ENCODE data around the gene VPS8. TPM values are rescaled to one million over a fixed set of nuclear protein-coding genes. Genes with fewer than 3 reads are reported as not detected.

VPS8 gene
- total and polyA plus RNA-seq, 2 of the 13 experiments (the other 11 are each of a cell fraction or from before 2014, with no cell fraction given), result 14.2 to 35.1 TPM

DNA sequence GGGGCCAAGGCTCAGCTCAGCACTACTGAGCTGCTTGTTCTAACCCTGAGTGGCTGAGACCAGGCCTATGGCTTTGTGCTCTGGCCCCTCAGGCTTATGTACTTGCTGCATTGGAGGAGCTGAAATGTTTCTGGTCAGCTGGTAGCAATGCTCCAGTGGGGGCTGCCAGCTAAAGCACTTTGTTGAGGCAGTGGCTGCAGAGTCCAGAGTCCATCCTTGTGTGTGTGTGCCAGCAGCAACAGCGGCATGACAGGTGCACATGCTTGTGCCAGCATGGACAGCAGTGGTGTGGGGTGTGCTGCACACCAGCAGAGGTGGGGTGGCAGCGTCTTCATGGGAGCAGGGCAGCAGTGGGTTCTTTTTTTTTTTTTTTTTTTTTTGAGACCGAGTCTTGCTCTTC lies 169.1 kb downstream of the VPS8 start (continued):
- TF ChIP-seq NONO (IDR thresholded peaks at IDR 0.05), result no peak
- no peak for TF ChIP-seq NONO (CRISPR knock-in tag; conservative IDR thresholded peaks at IDR 0.05)
- TF ChIP-seq IKZF1 (IDR thresholded peaks at IDR 0.05), result no peak
- TF ChIP-seq CCAR2 (optimal IDR thresholded peaks at IDR 0.05; ENCODE audit: low read depth, low read length), result no peak
- TF ChIP-seq ZFP82 (CRISPR knock-in tag; IDR thresholded peaks at IDR 0.05; ENCODE audit: borderline replicate concordance), result no peak
- no peak for TF ChIP-seq PAF1 (CRISPR knock-in tag; IDR thresholded peaks at IDR 0.05)
- TF ChIP-seq MTF2 (CRISPR knock-in tag; IDR thresholded peaks at IDR 0.05; ENCODE audit: borderline replicate concordance), result no peak
- TF ChIP-seq, protein P1, sequence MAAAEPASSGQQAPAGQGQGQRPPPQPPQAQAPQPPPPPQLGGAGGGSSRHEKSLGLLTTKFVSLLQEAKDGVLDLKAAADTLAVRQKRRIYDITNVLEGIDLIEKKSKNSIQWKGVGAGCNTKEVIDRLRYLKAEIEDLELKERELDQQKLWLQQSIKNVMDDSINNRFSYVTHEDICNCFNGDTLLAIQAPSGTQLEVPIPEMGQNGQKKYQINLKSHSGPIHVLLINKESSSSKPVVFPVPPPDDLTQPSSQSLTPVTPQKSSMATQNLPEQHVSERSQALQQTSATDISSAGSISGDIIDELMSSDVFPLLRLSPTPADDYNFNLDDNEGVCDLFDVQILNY (CRISPR knock-in tag; conservative IDR thresholded peaks at IDR 0.05), result no peak
- TF ChIP-seq PHF21A (CRISPR knock-in tag; IDR thresholded peaks at IDR 0.05), result no peak
- TF ChIP-seq ZNF605 (CRISPR knock-in tag; IDR thresholded peaks at IDR 0.05), result no peak
- no peak for TF ChIP-seq JUNB (CRISPR knock-in tag; IDR thresholded peaks at IDR 0.05; ENCODE audit: borderline replicate concordance)
- TF ChIP-seq AKNA (CRISPR knock-in tag; IDR thresholded peaks at IDR 0.05; ENCODE audit: borderline replicate concordance), result no peak
- no peak for TF ChIP-seq ZNF780A (CRISPR knock-in tag; IDR thresholded peaks at IDR 0.05)
- no peak for TF ChIP-seq GFI1 (CRISPR knock-in tag; IDR thresholded peaks at IDR 0.05; ENCODE audit: borderline replicate concordance)
- no peak for TF ChIP-seq HCFC1 (IDR thresholded peaks at IDR 0.05; ENCODE audit: low read depth, low read length)
- TF ChIP-seq HOXA3 (CRISPR knock-in tag; IDR thresholded peaks at IDR 0.05), result no peak; the same call in 1 of the 2 replicates
- TF ChIP-seq ZNF777 (CRISPR knock-in tag; IDR thresholded peaks at IDR 0.05), result no peak
- TF ChIP-seq, protein P2, sequence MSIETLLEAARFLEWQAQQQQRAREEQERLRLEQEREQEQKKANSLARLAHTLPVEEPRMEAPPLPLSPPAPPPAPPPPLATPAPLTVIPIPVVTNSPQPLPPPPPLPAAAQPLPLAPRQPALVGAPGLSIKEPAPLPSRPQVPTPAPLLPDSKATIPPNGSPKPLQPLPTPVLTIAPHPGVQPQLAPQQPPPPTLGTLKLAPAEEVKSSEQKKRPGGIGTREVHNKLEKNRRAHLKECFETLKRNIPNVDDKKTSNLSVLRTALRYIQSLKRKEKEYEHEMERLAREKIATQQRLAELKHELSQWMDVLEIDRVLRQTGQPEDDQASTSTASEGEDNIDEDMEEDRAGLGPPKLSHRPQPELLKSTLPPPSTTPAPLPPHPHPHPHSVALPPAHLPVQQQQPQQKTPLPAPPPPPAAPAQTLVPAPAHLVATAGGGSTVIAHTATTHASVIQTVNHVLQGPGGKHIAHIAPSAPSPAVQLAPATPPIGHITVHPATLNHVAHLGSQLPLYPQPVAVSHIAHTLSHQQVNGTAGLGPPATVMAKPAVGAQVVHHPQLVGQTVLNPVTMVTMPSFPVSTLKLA (IDR thresholded peaks at IDR 0.05), result peak; percentile 75
- TF ChIP-seq HMGA1 (CRISPR knock-in tag; conservative IDR thresholded peaks at IDR 0.05), result no peak
- no peak for TF ChIP-seq ZBTB20 (CRISPR knock-in tag; IDR thresholded peaks at IDR 0.05; ENCODE audit: borderline replicate concordance, low read depth)
- no peak for TF ChIP-seq ZNF580 (CRISPR knock-in tag; IDR thresholded peaks at IDR 0.05; ENCODE audit: borderline replicate concordance, low read depth)
- TF ChIP-seq PTBP1 (IDR thresholded peaks at IDR 0.05; ENCODE audit: low read depth, low read length, poor library complexity, severe bottlenecking), result no peak
- TF ChIP-seq, protein P3, sequence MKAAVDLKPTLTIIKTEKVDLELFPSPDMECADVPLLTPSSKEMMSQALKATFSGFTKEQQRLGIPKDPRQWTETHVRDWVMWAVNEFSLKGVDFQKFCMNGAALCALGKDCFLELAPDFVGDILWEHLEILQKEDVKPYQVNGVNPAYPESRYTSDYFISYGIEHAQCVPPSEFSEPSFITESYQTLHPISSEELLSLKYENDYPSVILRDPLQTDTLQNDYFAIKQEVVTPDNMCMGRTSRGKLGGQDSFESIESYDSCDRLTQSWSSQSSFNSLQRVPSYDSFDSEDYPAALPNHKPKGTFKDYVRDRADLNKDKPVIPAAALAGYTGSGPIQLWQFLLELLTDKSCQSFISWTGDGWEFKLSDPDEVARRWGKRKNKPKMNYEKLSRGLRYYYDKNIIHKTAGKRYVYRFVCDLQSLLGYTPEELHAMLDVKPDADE (CRISPR knock-in tag; IDR thresholded peaks at IDR 0.05), result no peak

All from HepG2 (cell line).